ENCODE results near the gene LY6G5C. TPM values are rescaled to one million over a fixed set of nuclear protein-coding genes. Genes with fewer than 3 reads are reported as not detected.

LY6G5C gene
- total and polyA plus RNA-seq, 9 of the 15 experiments (the other 6 are each of a cell fraction or from before 2014, with no cell fraction given), result 0.10 to 0.67 (median 0.46) TPM; not detected in 4

DNA sequence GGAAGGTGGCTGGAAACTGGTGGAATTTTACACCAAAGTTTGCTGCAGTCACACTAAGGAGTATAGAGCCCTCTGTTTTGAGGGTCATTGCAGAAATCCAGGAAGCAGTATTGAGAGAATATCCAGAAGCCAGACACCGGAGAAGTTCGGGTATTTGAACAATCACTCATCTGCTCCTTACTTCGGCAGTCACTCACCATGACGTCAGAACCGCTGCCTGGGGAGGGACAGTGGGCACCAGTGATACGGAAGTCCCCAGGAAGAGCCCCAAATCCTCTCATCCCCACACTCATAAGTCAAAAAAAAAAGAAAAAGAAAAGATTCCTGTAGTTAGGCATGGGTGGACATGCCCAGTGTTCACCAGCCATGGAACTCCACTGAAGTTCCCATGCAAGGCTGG, 4.0 kb downstream of the LY6G5C start (continued):
- TF ChIP-seq ZHX1 (conservative IDR thresholded peaks at IDR 0.05; ENCODE audit: low read length) (no peak), SRSF9 (IDR thresholded peaks at IDR 0.05; ENCODE audit: borderline replicate concordance, low read depth, low read length) (no peak), MIER1 (IDR thresholded peaks at IDR 0.05; ENCODE audit: low read depth) (no peak), PCBP1 (IDR thresholded peaks at IDR 0.05; ENCODE audit: low read depth, low read length, poor library complexity, severe bottlenecking) (no peak), POLR2A (conservative IDR thresholded peaks at IDR 0.05) (no peak), ZMIZ1 (IDR thresholded peaks at IDR 0.05; ENCODE audit: low read depth in 2 of 2, low read length in 2 of 2) (no peak), EHMT2 (IDR thresholded peaks at IDR 0.05) (no peak), ZC3H11A (IDR thresholded peaks at IDR 0.05; ENCODE audit: low read depth, low read length) (no peak), ZNF77 (CRISPR knock-in tag; IDR thresholded peaks at IDR 0.05) (no peak), DEAF1 (CRISPR knock-in tag; IDR thresholded peaks at IDR 0.05) (0 out of 2 replicates have a peak, but pooled peaks have one; percentile 16), U2AF1 (optimal IDR thresholded peaks at IDR 0.05; ENCODE audit: low read depth, low read length) (no peak), ZNF133 (CRISPR knock-in tag; IDR thresholded peaks at IDR 0.05) (no peak), ZNF41 (CRISPR knock-in tag; conservative IDR thresholded peaks at IDR 0.05) (no peak), ZNF436 (CRISPR knock-in tag; IDR thresholded peaks at IDR 0.05) (no peak), CHD1 (IDR thresholded peaks at IDR 0.05; ENCODE audit: low read length) (no peak), ZNF75A (CRISPR knock-in tag; IDR thresholded peaks at IDR 0.05) (no peak), BRD4 (IDR thresholded peaks at IDR 0.05) (no peak), RBM34 (IDR thresholded peaks at IDR 0.05; ENCODE audit: borderline replicate concordance, insufficient read depth, low read length) (no peak), LARP7 (IDR thresholded peaks at IDR 0.05) (no peak)
- TF ChIP-seq, protein P1, sequence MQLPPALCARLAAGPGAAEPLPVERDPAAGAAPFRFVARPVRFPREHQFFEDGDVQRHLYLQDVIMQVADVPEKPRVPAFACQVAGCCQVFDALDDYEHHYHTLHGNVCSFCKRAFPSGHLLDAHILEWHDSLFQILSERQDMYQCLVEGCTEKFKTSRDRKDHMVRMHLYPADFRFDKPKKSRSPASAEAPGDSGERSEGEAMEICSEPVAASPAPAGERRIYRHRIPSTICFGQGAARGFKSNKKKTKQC (CRISPR knock-in tag; IDR thresholded peaks at IDR 0.05), result no peak
- TF ChIP-seq, protein P2, sequence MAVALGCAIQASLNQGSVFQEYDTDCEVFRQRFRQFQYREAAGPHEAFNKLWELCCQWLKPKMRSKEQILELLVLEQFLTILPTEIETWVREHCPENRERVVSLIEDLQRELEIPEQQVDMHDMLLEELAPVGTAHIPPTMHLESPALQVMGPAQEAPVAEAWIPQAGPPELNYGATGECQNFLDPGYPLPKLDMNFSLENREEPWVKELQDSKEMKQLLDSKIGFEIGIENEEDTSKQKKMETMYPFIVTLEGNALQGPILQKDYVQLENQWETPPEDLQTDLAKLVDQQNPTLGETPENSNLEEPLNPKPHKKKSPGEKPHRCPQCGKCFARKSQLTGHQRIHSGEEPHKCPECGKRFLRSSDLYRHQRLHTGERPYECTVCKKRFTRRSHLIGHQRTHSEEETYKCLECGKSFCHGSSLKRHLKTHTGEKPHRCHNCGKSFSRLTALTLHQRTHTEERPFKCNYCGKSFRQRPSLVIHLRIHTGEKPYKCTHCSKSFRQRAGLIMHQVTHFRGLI (CRISPR knock-in tag; IDR thresholded peaks at IDR 0.05), result 0 out of 2 replicates have a peak, but pooled peaks have one; percentile 43
